ENCODE measurements around the gene FAM53A. TPM values are rescaled to one million over a fixed set of nuclear protein-coding genes. Genes with fewer than 3 reads are reported as not detected.

FAM53A gene
- total RNA-seq, 1 donor from 2014 or later: 4.3 TPM

- H3K27ac Mint-ChIP-seq (ENCODE audit: unreplicated experiment): peak overlapping the region; percentile 91
- H3K4me1 Mint-ChIP-seq: no peaks in the 10 kb centered on the region
- no peak for TF ChIP-seq CTCF (conservative IDR thresholded peaks at IDR 0.05)
- no peaks in the 10 kb centered on the region for H3K36me3 Mint-ChIP-seq (ENCODE audit: low read depth)
- H3K4me3 Mint-ChIP-seq: no peak overlapping the region
- no peak for DNase-seq (ENCODE audit: low read depth, low spot score)
- no peaks in the 10 kb centered on the region for H3K9me3 Mint-ChIP-seq
- no peaks in the 10 kb centered on the region for H3K27me3 Mint-ChIP-seq (ENCODE audit: low read depth)
Measured at GRCh38 chr4:1660948-1661677, 23.0 kb downstream of the FAM53A start.

- Mint-ChIP-seq H3K27ac (ENCODE audit: unreplicated experiment) (no peak overlapping the region), H3K4me1 (no peaks in the 10 kb centered on the region), H3K27me3 (ENCODE audit: low read depth) (no peaks in the 10 kb centered on the region), H3K4me3 (no peak overlapping the region), H3K9me3 (no peaks in the 10 kb centered on the region), H3K36me3 (ENCODE audit: low read depth) (no peaks in the 10 kb centered on the region)
- no peak for DNase-seq (ENCODE audit: low read depth, low spot score)
- TF ChIP-seq CTCF (conservative IDR thresholded peaks at IDR 0.05): no peak
Measured at GRCh38 chr4:1659104-1660043, 24.7 kb downstream of the FAM53A start.

GRCh38 chr4:1658581-1658980 lies 25.5 kb downstream of the FAM53A start:
- no peak for DNase-seq (ENCODE audit: low read depth, low spot score)
- H3K9me3 Mint-ChIP-seq: no peaks in the 10 kb centered on the region
- no peaks in the 10 kb centered on the region for H3K4me1 Mint-ChIP-seq
- H3K27ac Mint-ChIP-seq (ENCODE audit: unreplicated experiment): no peak overlapping the region
- H3K27me3 Mint-ChIP-seq (ENCODE audit: low read depth): no peaks in the 10 kb centered on the region
- H3K36me3 Mint-ChIP-seq (ENCODE audit: low read depth): no peaks in the 10 kb centered on the region
- TF ChIP-seq CTCF (conservative IDR thresholded peaks at IDR 0.05): no peak
- no peak overlapping the region for H3K4me3 Mint-ChIP-seq

GRCh38 chr4:1658146-1658545 lies 26.0 kb downstream of the FAM53A start:
- Mint-ChIP-seq H3K4me3 (no peak overlapping the region), H3K4me1 (no peaks in the 10 kb centered on the region), H3K27me3 (ENCODE audit: low read depth) (no peaks in the 10 kb centered on the region), H3K9me3 (no peaks in the 10 kb centered on the region), H3K27ac (ENCODE audit: unreplicated experiment) (no peak overlapping the region), H3K36me3 (ENCODE audit: low read depth) (no peaks in the 10 kb centered on the region)
- no peak for DNase-seq (ENCODE audit: low read depth, low spot score)
- TF ChIP-seq CTCF (conservative IDR thresholded peaks at IDR 0.05): no peak

GRCh38 chr4:1656986-1657385 lies 27.1 kb downstream of the FAM53A start:
- Mint-ChIP-seq H3K4me3 (no peak overlapping the region), H3K4me1 (no peaks in the 10 kb centered on the region), H3K27ac (ENCODE audit: unreplicated experiment) (no peak overlapping the region), H3K27me3 (ENCODE audit: low read depth) (no peaks in the 10 kb centered on the region), H3K9me3 (no peaks in the 10 kb centered on the region), H3K36me3 (ENCODE audit: low read depth) (no peaks in the 10 kb centered on the region)
- no peak for TF ChIP-seq CTCF (conservative IDR thresholded peaks at IDR 0.05)
- no peak for DNase-seq (ENCODE audit: low read depth, low spot score)

Data from neural crest cell (in vitro differentiated cells).